Sigmoid colon (tissue), 3 donors: ENCODE data around the gene ATP1A3.

Source experiments
- CTCF ChIP-seq, 4 experiments: fragments of 450-650 bp in 3 of 4; fragments of 200-600 bp in 1 of 4; IDR thresholded peaks; one replicate each; pipeline ENCODE4 v1.5.1; 2016 to 2019; ENCODE audit warnings: antibody characterized with exemption in 4 of 4, mild to moderate bottlenecking in 3 of 4, moderate library complexity in 2 of 4
- POLR2A ChIP-seq, 2 donors: fragments of 450-650 bp; IDR thresholded peaks; one replicate each; pipeline ENCODE4 v1.6.1; 2016; ENCODE audit warnings: antibody characterized with exemption in 2 of 2, mild to moderate bottlenecking in 2 of 2, moderate library complexity in 2 of 2

GRCh38 chr19:41977916-41978315, 16.1 kb downstream of the ATP1A3 start:
- TF ChIP-seq POLR2A (IDR thresholded peaks at IDR 0.05) (no peak), CTCF (IDR thresholded peaks at IDR 0.05) (no peak)
